ENCODE measurements around the gene OR1E2.
"Not testable (repeated sequence)": the region's sequence is repeated elsewhere in the genome, so short reads cannot be mapped to it uniquely, and the experiment has no call there.

The OR1E2 gene

GRCh38 chr17:3397801-3398200 lies 35.8 kb downstream of the OR1E2 start:
- not testable (repeated sequence) for DNase-seq (ENCODE audit: low spot score)

DNA sequence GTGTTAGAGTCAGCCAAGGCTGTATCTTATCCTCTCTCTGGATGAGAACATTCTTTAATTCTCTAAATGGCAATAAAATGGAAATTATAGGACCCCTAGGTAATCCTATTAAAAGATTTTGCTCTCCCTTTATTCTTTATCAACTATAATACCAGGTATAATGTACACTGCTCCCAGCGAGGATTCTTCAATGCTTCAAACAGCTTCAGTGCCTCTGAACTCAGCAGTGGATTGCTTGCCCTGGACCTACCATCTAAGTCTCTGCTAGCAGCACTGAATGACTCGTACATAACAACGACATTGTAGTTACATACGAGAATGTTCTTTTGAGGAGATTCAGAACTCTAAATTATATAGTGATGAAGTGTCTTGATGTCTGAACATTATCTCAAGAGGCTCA lies 43.9 kb downstream of the OR1E2 start:
- no peak for DNase-seq (ENCODE audit: low spot score)

DNA sequence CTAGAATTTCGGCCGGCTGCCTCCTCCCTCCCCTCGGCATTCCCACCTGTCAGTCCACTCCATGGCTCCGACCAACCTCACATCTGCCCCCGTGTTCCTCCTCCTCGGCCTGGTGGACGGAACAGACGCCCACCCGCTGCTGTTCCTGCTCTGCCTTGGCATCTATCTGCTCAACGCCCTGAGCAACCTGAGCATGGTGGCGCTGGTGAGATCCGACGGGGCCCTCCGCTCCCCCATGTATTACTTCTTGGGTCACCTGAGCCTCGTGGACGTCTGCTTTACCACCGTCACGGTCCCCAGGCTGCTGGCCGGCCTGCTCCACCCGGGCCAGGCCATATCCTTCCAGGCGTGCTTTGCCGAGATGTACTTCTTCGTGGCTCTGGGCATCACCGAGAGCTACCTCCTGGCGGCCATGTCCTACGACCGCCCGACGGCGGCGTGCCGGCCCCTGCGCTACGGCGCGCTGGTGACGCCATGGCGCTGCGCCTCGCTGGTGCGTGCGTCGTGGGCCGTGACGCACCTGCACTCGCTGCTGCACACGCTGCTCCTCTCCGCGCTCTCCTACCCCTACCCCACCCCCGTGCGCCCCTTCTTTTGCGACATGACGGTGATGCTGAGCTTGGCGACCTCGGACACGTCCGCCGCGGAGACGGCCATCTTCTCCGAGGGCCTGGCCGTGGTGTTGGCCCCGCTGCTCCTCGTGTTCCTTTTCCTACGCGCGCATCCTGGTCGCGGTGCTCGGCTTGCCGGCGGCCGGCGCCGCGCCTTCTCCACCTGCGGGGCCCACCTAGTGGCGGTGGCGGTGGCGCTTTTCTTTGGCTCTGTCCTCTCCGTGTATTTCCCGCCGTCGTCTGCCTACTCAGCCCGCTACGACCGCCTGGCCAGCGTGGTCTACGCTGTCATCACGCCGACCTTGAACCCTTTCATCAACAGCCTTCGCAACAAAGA lies 47.5 kb downstream of the OR1E2 start, which contains the start of gene OR3A2:
Gene OR3A2, minus strand, starts transcription at position 440 of the 948 bp plus-strand sequence.
- DNase-seq (ENCODE audit: low spot score) = no peak
